IPS-11a (cell line): ENCODE data around the gene EBLN1.
"Not testable (repeated sequence)": the region's sequence is repeated elsewhere in the genome, so short reads cannot be mapped to it uniquely, and the experiment has no call there.

Source experiments
- H3K4me3 ChIP-seq: one replicate; pipeline ENCODE4 v1.5.1; 2013; ENCODE audit warnings: low read depth, low read length, control low read depth

EBLN1 gene

DNA sequence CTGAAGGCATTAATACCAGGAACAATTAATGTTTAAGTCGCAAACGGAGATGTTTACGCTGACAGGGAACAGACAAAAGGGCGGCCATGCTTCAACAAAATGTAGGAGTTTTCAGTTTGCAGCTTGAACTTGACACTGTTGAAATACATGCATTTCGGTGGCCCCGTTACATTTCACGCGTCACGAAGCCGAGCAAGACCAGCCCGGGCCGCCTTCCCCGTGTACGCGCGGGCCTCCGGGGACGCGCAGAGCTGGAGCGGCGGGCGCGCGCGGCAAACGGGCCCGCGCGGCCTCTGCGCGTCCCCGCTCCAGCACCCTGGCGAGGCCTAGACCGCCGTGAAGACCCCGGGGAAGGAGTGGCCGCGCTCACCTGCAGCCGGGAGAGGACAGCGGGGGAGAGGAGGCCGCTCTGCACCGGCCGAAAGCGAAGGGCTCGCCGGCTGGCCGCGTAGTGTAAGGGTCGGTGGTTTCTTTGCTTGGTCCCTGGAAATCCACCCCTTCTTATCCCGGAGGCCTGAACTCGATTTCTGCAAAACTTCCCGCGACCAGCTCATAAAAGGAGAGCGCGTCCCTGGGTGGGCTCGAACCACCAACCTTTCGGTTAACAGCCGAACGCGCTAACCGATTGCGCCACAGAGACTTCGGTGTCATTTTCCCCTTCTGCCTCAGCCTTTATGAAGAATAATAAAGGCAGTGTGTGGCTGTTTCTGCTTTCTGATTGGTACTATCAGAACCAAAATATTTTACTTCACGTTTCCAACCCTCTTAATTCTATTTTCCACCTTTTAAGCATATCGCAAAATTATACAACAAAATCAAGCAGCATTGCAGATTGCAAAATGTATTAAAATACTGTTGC is 11.4 kb upstream of the EBLN1 start:
- peak overlapping the region; percentile 80 for H3K4me3 ChIP-seq

DNA sequence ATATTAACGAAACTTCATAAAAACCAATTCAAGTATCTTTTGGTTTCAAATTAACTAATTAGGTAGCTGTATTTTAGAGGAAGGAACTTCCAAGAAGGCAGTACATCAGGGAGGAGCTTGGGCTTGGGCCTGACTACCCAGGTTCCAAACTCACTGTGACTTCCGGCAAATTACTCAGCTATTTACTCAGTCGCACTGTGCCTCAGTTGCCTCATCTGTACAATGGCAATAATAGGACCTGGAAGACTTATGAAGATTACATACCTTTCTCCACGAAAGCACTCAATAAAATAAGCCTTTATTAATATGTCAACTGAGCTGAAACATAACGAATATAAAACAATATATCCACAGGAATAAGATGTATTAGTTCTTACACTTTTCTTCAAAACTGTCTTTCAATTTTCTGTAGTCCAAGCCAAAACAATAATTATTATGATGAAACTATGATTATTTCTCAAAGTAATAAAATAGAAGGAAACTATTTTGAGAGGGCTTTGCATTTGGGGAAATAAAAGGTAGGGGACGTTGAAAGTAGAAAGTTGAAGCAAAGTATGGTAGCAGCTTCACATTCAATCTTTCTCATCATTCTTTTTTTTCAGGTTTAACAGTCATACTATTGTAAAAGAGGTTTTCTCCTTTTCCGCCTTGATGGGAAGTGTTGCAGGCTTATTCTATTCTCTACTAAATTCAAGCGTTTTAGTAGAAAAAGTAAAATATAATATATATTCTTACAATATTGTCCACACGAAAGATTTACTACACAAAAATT is 10.5 kb upstream of the EBLN1 start:
- H3K4me3 ChIP-seq = peak overlapping the region; percentile 80

DNA sequence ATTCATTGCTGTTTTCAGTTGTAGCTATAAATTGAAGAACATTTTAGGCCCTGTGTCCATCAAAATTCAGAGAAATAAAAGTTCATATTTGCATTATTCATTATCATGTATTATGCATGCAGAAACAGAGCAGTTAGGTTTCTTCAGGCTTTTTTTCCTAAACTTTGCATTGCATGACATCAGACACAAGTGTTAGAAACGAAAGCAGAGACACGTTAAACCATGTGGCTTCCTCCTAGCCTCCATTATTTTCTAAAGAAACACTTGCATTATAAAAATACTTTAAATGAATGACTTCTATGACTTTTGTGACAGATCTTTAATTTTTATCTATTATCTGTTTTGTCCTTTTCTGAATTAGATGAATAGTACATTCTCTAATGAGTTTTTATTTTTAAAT is 8.8 kb upstream of the EBLN1 start:
- H3K4me3 ChIP-seq = no peak overlapping the region

DNA sequence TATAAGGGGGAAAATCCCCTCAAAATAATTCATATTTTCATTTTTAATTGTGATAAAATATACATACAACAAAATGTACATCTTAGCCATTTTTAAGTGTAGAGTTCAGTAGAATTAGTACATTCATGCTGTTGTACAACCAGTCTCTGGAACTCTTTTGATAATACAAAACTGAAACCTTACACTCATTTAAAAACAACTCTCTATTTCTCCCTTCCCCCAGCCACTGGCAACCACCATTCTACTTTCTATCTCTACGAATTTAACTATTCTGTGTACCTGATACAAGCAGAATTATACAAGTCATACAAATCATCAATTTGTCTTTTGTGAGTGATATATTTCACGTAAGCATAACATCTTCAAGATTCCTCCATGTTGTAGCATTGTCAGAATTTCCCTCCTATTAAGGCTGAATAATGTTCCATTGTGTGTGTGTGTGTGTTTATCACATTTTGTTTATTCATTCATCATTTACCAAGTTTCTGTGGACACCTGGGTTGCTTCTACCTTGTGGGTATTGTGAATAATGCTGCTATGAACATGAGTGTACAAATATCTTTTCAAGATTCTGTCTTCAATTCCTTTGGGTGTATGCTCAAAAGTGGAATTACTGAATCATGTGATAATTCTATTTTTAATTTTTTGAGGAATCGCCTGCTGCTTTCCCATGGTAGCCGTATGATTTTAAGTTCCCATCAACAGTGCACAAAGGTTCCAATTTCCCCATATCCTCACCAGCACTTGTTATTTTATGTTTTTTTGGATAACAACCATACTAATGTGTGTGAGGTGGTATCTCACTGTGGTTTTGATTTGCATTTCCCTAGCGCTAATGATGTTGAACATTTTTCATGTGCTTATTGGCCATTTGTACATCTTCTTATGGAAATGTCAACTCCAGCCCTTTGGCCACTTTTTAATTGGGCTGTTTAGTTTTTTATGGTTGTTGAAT is 4.7 kb upstream of the EBLN1 start:
- no peak overlapping the region for H3K4me3 ChIP-seq

DNA sequence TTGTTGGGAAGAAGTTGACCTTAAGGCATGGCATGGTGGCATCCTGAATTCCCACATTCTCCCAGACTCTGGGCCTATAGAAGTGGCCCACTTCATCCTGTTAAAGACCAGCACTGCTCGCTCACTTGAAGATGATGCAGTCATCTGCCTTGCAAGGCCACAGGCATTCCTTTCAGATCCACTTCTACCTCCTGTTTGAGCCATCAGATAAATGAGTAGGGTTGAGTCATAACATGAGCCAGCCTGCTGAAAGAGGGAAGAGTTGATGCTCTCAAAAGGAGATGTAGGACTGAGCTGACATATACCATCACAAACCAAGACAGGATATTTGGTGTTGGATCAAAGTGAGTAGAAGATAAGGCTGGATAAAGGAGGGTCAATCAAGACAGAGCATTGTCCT is 1.5 kb upstream of the EBLN1 start:
- H3K4me3 ChIP-seq = no peak overlapping the region

DNA sequence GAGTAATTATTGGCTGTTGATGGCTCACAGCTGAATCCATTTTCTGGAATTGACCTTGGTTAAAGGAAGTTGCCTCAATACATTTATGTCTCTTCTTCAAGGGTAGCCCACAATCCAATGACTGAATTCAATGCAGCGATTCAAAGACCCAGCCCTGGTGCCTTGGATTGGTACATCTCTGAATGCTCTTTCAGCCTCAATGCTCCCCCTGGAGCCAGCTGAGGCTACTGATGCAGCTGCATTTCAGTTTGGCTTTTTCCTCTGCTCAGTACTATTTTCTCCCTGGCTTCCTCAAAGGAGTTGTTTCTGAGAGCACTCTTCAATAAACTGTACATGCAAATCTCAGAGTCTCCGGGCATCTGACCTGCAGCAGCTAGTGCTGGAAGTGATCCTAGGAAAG is 633 bp upstream of the EBLN1 start:
- H3K4me3 ChIP-seq = no peak overlapping the region

DNA sequence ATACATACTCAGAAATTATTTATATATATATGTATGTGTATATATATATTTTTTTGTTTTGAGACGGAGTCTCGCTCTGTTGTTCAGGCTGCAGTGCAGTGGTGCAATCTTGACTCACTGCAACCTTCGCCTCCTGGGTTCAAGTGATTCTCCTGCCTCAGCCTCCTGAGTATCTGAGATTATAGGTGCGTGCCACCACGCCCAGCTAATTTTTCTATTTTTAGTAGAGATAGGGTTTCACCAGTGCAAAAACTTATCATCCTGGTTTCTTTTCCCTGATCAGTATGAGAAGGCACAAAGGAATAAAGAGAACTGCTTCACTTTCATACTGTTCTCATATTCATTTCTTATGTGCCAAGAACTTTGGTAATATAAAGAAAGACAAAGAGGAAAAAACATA is 731 bp downstream of the EBLN1 start:
- H3K4me3 ChIP-seq = not testable (repeated sequence)

DNA sequence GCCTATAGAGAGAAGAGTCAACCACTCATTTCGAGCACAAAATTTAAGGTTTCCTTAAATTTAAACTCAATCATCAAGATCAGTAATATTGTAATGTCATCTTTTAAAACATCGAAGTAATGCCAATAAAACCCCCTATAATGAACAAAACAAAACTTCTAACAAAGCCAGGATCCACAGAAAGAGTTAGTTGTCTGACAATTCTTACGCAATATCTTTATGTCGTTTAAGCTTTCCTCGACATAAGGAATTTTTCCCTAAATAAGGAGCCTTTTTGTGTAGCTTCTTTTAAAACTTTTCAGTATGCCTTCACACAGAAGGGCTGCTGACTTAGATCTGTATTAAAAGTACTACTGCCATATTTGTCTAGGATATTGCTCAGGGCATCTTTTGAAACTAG is 7.5 kb downstream of the EBLN1 start:
- no peak overlapping the region for H3K4me3 ChIP-seq

DNA sequence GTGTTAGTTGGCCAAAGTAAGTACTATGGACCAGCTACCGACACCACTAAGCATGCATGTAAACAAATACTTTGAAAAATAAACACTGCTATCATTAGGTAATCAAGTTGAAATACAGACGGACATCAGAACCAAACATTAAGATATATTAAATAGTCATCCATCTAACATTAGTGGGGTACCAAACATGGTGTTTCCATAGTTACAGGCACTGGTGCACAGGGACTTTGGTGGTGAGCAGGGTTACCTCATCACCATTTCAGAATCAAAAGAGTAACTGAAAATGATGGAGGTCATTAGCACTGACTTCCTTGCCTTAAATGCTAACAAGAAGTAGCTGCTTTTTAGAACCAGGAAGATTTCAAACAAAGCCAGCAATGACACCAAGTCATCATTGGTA is 23.9 kb downstream of the EBLN1 start:
- H3K4me3 ChIP-seq = no peak overlapping the region

DNA sequence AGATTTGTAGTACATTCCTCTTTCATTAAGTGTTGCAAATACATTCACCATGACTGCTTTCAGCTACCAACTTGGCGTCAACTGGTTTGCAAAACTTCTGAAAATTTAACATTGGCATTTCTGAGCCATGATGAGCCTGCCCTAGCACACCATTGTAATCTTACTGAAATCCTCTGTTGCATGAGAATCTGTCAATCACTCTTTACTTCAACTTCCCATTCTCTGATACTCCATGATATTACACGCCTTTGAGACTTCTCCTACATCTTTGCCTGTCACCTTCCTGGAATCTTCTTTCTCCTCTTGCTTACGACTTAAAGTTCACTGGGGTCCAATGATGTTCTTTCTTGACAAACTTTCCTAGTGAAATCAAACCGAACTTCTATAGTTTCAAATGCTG is 32.2 kb downstream of the EBLN1 start:
- H3K4me3 ChIP-seq = no peak overlapping the region

DNA sequence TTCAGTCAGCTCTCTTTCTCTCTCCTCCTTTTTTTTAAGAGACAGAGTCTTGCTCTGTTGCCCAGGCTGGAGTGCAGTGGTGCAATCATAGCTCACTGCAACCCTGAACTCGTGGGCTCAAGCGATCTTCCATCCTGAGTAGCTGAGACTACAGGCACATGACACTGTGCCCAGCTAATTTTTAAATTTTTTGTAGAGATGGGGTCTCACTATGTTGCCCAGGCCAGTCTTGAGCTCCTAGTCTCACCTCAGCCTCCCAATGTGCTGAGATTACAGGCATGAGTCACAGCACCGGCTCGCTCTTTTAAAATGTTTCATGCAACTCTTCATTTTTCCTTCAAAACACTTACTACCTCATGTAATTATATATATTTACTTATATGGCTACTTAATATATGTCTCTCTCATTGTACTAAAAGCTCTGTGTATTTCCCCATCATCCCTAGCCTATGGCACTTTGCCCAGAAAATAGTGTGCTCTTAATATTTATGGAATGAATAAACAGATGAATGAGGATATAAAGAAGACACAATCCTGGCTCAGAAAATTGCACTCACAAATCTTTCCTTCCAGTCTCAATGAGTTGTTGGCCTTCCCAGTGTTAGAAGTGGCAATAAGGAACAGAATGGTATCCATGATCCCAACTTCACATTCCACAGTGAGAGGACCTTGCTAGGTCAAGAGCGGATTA is 33.9 kb downstream of the EBLN1 start:
- H3K4me3 ChIP-seq = no peak overlapping the region

DNA sequence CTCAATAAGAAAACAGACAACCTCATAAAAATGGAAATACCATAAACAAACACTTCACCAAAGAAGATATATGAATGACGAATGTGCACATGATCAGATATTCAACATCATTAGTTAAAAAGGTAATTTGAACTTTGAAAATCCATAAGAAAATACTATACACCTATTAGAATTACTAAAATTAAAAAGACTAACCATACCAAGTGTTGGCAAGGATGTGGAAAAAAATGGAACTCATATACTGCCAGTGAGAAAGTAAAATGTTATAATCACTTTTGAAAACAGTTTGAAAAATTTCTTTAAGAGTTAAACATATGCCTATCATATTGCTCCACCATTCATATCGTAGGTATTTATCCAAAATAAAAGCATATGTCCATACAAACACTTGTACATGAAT is 37.1 kb downstream of the EBLN1 start:
- no peak overlapping the region for H3K4me3 ChIP-seq

DNA sequence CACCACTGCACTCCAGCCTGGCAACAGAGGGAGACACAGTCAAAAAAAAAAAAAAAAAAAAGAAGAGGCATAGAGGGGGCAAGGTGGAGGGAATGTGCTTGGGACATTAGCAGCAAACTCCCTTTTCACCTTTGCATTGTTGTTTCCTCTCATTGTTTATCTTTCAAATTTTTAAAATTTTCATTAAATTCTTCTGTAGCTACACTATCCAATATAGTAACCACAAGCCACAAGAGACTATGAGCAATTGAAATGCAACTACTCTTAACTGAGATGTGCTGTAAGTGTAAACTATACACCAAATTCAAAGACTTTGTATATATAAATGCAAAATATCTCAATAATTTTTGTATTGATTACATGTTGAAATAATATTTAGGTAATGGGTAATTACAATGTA is 43.4 kb downstream of the EBLN1 start:
- H3K4me3 ChIP-seq = no peak overlapping the region

DNA sequence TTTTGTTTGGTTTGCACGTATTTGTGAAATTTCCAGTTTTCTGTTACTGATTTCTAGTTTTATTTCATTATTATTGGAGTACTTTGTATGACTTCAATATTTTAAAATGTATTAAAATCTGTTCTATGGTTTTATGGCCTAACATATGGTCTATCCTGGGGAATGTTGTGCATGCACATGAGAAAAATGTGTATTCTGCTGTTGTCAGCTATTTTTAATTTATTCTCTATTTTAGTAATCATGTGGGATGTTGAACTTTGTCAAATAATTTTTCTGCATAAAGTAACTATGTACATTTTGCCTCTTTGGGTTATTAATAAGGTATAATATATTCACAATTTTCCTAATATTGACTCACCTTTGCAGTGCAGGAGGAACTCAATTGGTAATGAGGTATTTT is 46.7 kb downstream of the EBLN1 start:
- no peak overlapping the region for H3K4me3 ChIP-seq

DNA sequence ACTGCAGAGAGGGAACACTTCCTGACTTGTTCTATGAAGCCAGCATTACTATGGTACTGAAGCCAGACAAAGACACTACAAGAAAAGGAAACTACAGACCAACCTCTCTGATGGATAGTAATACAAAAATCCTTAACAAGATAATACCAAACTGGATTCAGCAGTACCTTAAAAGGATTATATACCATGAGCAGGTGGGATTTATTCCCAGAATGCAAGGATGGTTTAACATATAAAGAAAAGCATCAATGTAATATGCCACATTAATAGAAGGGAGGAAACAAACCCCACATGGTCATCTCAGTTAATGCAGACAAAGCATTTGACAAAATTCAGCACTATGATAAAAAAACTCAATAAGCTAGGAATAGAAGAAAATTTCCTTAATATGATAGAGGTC is 47.2 kb downstream of the EBLN1 start:
- H3K4me3 ChIP-seq = no peak overlapping the region

DNA sequence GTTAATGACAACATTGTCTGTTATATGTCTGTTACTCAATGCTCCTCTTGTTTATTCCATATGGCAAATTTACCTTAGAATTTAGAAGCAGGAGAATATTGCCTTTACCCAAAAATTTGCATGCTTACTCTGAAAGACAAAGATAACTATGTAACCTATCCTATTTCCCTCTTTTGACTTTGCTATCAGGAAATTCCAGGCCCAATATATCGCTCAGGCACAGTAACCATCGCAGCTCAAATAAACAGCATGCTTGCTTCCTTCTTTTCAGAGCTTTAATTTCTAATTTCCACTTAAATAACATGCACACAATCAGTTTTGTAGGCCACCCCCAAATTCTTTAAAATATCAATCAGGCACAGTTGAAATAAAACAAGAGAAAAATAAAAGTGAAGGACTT is 57.8 kb downstream of the EBLN1 start:
- no peak overlapping the region for H3K4me3 ChIP-seq

DNA sequence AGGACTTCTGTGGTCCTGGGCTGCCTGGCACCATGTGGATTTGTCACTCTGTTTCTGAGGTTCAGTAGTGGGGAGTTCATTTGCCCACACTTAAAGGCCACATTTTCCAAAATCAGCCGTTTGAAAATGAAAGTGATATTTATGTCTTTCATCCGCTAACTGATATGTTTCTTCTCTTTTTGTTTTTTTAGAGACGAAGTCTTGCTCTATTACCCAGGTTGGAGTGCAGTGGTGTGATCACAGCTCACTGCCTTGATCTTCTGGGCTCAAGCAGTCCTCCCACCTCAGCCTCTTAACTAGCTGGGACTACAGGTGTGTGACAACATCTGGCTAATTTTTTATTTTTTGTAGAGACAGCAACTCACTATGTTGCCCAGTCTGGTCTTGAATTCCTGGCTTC is 58.6 kb downstream of the EBLN1 start:
- no peak overlapping the region for H3K4me3 ChIP-seq
